Measurements from ENCODE around the gene MCCC2. TPM values are rescaled to one million over a fixed set of nuclear protein-coding genes. Genes with fewer than 3 reads are reported as not detected.

MCCC2 gene
- polyA plus RNA-seq, 1 donor, result 81.3 TPM

Other genes starting within 250 kb of the MCCC2 start
- 49.7 TPM for gene BDP1, start 131.7 kb upstream of the MCCC2 start, polyA plus RNA-seq (ENCODE audit: insufficient read length)
- not detected for gene CARTPT, start 131.9 kb downstream of the MCCC2 start, polyA plus RNA-seq (ENCODE audit: insufficient read length)